HCT116 (cell line): ENCODE data around the gene PTCH2. TPM values are rescaled to one million over a fixed set of nuclear protein-coding genes. Genes with fewer than 3 reads are reported as not detected.

Source experiments
- ATAC-seq: fragments of 200-7000 bp; cut with Tn5 transposase; 2 replicates; pipeline ENCODE4 v1.9.1; 2020; ENCODE audit warnings: mild to moderate bottlenecking, moderate library complexity
- BruUV-seq: library from RNA; stranded (reverse); fragments of 400-500 nt; replicated peaks from 2 replicates; lab custom pipeline; 2021; lab: Mats Ljungman, UMichigan
- CTCF ChIA-PET: fragments of 300-600 bp; sonication (Branson Sonifier 250); formaldehyde crosslinking; loops from one replicate; lab custom pipeline; 2021; ENCODE audit warnings: antibody characterized with exemption; lab: Charles Lee
- POLR2A ChIA-PET: fragments of 300-600, 350-600 bp; sonication (Branson Sonifier 250); formaldehyde crosslinking; loops from one replicate; lab custom pipeline; 2021; ENCODE audit warnings: antibody characterized with exemption; lab: Charles Lee
- RAD21 ChIA-PET, 2 experiments: fragments of 300-600 bp; sonication (Branson Sonifier 250); formaldehyde crosslinking; loops; one replicate each; lab custom pipeline; 2023; ENCODE audit warnings: low total read pairs in 2 of 2; ENCODE audit not compliant: uncharacterized antibody in 2 of 2, unreplicated experiment in 2 of 2, low non-redundant PET in 1 of 2; lab: Charles Lee
- DNase-seq: peaks from one replicate; pipeline ENCODE4 v3.0.0-alpha.2; 2010; ENCODE audit warnings: low read depth, low spot score
- H2AFZ ChIP-seq: fragments of 200-600 bp; shearing (Covaris generic), sonication (generic); 2 replicates; pipeline ENCODE4 v1.6.1; 2017; ENCODE audit warnings: low read depth, mixed run types, mixed read lengths, antibody characterized with exemption, low read length; ENCODE audit not compliant: poor library complexity, severe bottlenecking
- H3K27ac ChIP-seq: 2 replicates; pipeline ENCODE4 v1.5.1; 2012; ENCODE audit warnings: low read depth, low read length
- H3K27me3 ChIP-seq: fragments of 200-600 bp; sonication (generic); 2 replicates; pipeline ENCODE4 v1.6.1; 2016; ENCODE audit warnings: mixed run types, low read length, mixed read lengths; ENCODE audit not compliant: insufficient read depth
- H3K36me3 ChIP-seq, 2 experiments: fragments of 200-500 bp in 1 of 2; fragments of 200-600 bp in 1 of 2; sonication (Bioruptor generic) in 1 of 2; sonication (generic) in 1 of 2; 2 replicates each; pipeline versions ENCODE4 v1.5.1 to v1.6.1; 2014 to 2016; ENCODE audit warnings: low read length in 2 of 2, inconsistent platforms in 1 of 2, mixed read lengths in 1 of 2, mixed run types in 1 of 2; ENCODE audit not compliant: insufficient read depth in 2 of 2, control insufficient read depth in 1 of 2
- H3K4me1 ChIP-seq, 2 experiments: fragments of 200-600 bp in 1 of 2; sonication (generic) in 1 of 2; 2 replicates each; pipeline versions ENCODE4 v1.5.1 to v1.6.1; 2012 to 2017; ENCODE audit warnings: low read length in 2 of 2, inconsistent platforms in 1 of 2, mild to moderate bottlenecking in 1 of 2, mixed read lengths in 1 of 2, mixed run types in 1 of 2, moderate library complexity in 1 of 2; ENCODE audit not compliant: insufficient read depth in 2 of 2, control insufficient read depth in 1 of 2
- H3K4me2 ChIP-seq: fragments of 200-600 bp; sonication (generic); 2 replicates; pipeline ENCODE4 v1.6.1; 2017; ENCODE audit warnings: mixed run types, low read length, mixed read lengths
- H3K4me3 ChIP-seq, 2 experiments: fragments of 200-600 bp in 1 of 2; sonication (generic) in 1 of 2; replicated peaks in 1 of 2; 2 replicates each; pipeline ENCODE4 v1.5.1; 2011 to 2016; ENCODE audit warnings: low read length in 2 of 2, control low read depth in 1 of 2, low read depth in 1 of 2, mild to moderate bottlenecking in 1 of 2, mixed read lengths in 1 of 2, mixed run types in 1 of 2
- H3K79me2 ChIP-seq: fragments of 200-600 bp; sonication (generic); 2 replicates; pipeline ENCODE4 v1.6.1; 2017; ENCODE audit warnings: mild to moderate bottlenecking, mixed run types, low read length, moderate library complexity, mixed read lengths; ENCODE audit not compliant: insufficient read depth
- H3K9ac ChIP-seq: fragments of 200-600 bp; sonication (generic); 2 replicates; pipeline ENCODE4 v1.6.1; 2016; ENCODE audit warnings: low read length, mixed read lengths
- H3K9me2 ChIP-seq: fragments of 200-600 bp; sonication (generic), shearing (Covaris generic); 2 replicates; pipeline ENCODE4 v1.6.1; 2017; ENCODE audit warnings: mixed run types, mild to moderate bottlenecking, moderate library complexity; ENCODE audit not compliant: insufficient read depth
- H3K9me3 ChIP-seq, 2 experiments: fragments of 200-500 bp in 1 of 2; fragments of 200-600 bp in 1 of 2; sonication (Bioruptor generic) in 1 of 2; sonication (generic) in 1 of 2; 2 replicates each; pipeline ENCODE4 v1.6.1; 2014 to 2017; ENCODE audit warnings: low read length in 2 of 2, mixed read lengths in 2 of 2, inconsistent platforms in 1 of 2, low read depth in 1 of 2, mild to moderate bottlenecking in 1 of 2, mixed run types in 1 of 2, moderate library complexity in 1 of 2; ENCODE audit not compliant: control insufficient read depth in 1 of 2, insufficient read depth in 1 of 2
- H4K20me1 ChIP-seq: fragments of 200-600 bp; sonication (generic), shearing (Covaris generic); 2 replicates; pipeline ENCODE4 v1.6.1; 2017; ENCODE audit warnings: mixed run types, mild to moderate bottlenecking, moderate library complexity; ENCODE audit not compliant: insufficient read depth
- ATF3 ChIP-seq: IDR thresholded peaks from 2 replicates; pipeline ENCODE4 v1.6.1; 2012
- CBX3 ChIP-seq: IDR thresholded peaks from 2 replicates; pipeline ENCODE4 v1.6.1; 2012; ENCODE audit warnings: low read depth
- CEBPB ChIP-seq: IDR thresholded peaks from 2 replicates; pipeline ENCODE4 v1.6.1; 2012; ENCODE audit warnings: low read depth
- CTCF ChIP-seq, 3 experiments: fragments of 200-600 bp in 1 of 3; sonication (generic) in 1 of 3; IDR thresholded peaks in 2 of 3; conservative IDR thresholded peaks in 1 of 3; 2 replicates each; pipeline ENCODE4 v1.5.1; 2012 to 2017; ENCODE audit warnings: low read depth in 2 of 3, low read length in 2 of 3, antibody characterized with exemption in 1 of 3, borderline replicate concordance in 1 of 3, control low read depth in 1 of 3, mild to moderate bottlenecking in 1 of 3, mixed read lengths in 1 of 3, mixed run types in 1 of 3, moderate library complexity in 1 of 3; ENCODE audit not compliant: insufficient read depth in 1 of 3
- EGR1 ChIP-seq: IDR thresholded peaks from 2 replicates; pipeline ENCODE4 v1.6.1; 2012; ENCODE audit warnings: low read depth
- ELF1 ChIP-seq: IDR thresholded peaks from 2 replicates; pipeline ENCODE4 v1.6.1; 2012; ENCODE audit warnings: low read depth, borderline replicate concordance
- FOSL1 ChIP-seq: IDR thresholded peaks from 2 replicates; pipeline ENCODE4 v1.6.1; 2012; ENCODE audit warnings: low read depth
- JUND ChIP-seq: IDR thresholded peaks from 2 replicates; pipeline ENCODE4 v1.6.1; 2012
- MAX ChIP-seq: IDR thresholded peaks from 2 replicates; pipeline ENCODE4 v1.6.1; 2012
- POLR2A ChIP-seq: IDR thresholded peaks from 2 replicates; pipeline ENCODE4 v1.7.0; 2011; ENCODE audit warnings: borderline replicate concordance; ENCODE audit not compliant: insufficient read depth, insufficient read length; ENCODE audit errors: extremely low read depth
- POLR2AphosphoS5 ChIP-seq: IDR thresholded peaks from 2 replicates; pipeline ENCODE4 v1.6.1; 2011; ENCODE audit warnings: mild to moderate bottlenecking, low read depth, low read length, moderate library complexity
- SIN3A ChIP-seq: IDR thresholded peaks from 2 replicates; pipeline ENCODE4 v1.6.1; 2012; ENCODE audit warnings: low read depth
- SP1 ChIP-seq: IDR thresholded peaks from 2 replicates; pipeline ENCODE4 v1.6.1; 2012; ENCODE audit warnings: low read depth
- SRF ChIP-seq: IDR thresholded peaks from 2 replicates; pipeline ENCODE4 v1.6.1; 2012; ENCODE audit warnings: low read depth
- TCF7L2 ChIP-seq: IDR thresholded peaks from 2 replicates; pipeline ENCODE4 v1.7.0; 2011; ENCODE audit warnings: borderline replicate concordance, inconsistent platforms; ENCODE audit not compliant: insufficient read depth, insufficient read length; ENCODE audit errors: extremely low read depth
- YY1 ChIP-seq: IDR thresholded peaks from 2 replicates; pipeline ENCODE4 v1.6.1; 2011; ENCODE audit warnings: low read length, low read depth, moderate library complexity, mild to moderate bottlenecking; ENCODE audit not compliant: insufficient replicate concordance; ENCODE audit errors: extremely low read depth
- ZBTB33 ChIP-seq: IDR thresholded peaks from 2 replicates; pipeline ENCODE4 v1.6.1; 2011; ENCODE audit warnings: mild to moderate bottlenecking, low read length, moderate library complexity; ENCODE audit not compliant: insufficient replicate concordance; ENCODE audit errors: extremely low read depth
- ZFX ChIP-seq: fragments of 450-650 bp; IDR thresholded peaks from 2 replicates; pipeline ENCODE4 v1.6.1; 2017
- ZNF274 ChIP-seq: fragments of 200-500 bp; sonication (Bioruptor generic); IDR thresholded peaks from 2 replicates; pipeline ENCODE4 v1.6.1; 2014; ENCODE audit warnings: mild to moderate bottlenecking, low read depth, low read length, inconsistent platforms
- intact Hi-C: fragments of 100-400 bp; cut with micrococcal nuclease; formaldehyde crosslinking; loops from 2 replicates; pipeline ENCODE4 v1.10.0; 2022
- total RNA-seq: library from RNA; stranded (reverse); gene quantifications from one replicate; pipeline ENCODE4 v1.2.1, GENCODE V29; 2021; ENCODE audit not compliant: unreplicated experiment

The PTCH2 gene
- total RNA-seq, 1 experiment from 2014 or later = 1.3 TPM

GRCh38 chr1:44803312-44804095, 39.5 kb downstream of the PTCH2 start:
- no peaks in the 10 kb centered on the region for H3K9me3 ChIP-seq
- no peak overlapping the region; the same call in 1 of the 2 replicates for H3K9ac ChIP-seq
- H2AFZ ChIP-seq = no peak overlapping the region
- TF ChIP-seq POLR2AphosphoS5 (no peak), YY1 (no peak), ZBTB33 (no peak), SIN3A (no peak), CBX3 (no peak), ATF3 (no peak), EGR1 (no peak), ELF1 (no peak), SP1 (no peak), SRF (no peak), FOSL1 (no peak), ZNF274 (no peak), CTCF (IDR thresholded peaks at IDR 0.05 in 2 of 3, conservative IDR thresholded peaks at IDR 0.05 in 1 of 3; ENCODE audit: borderline replicate concordance in 1 of 3, insufficient read depth in 1 of 3, low read depth in 2 of 3, low read length in 2 of 3) (no peak), JUND (no peak), POLR2A (no peak), CEBPB (no peak), TCF7L2 (no peak), ZFX (no peak), MAX (no peak)
- intact Hi-C loops = no loop called here
- POLR2A ChIA-PET = interaction anchor here (0.6 kb wide), 1 partner anchor 14 kb away, joined by 3 read pairs; no protein-coding TSS in a partner anchor
- peaks cover 3 to 46% of the 10 kb centered on the region in 2 experiments; a peak in 3 of 4 replicates for H3K36me3 ChIP-seq
- RAD21 ChIA-PET = no interaction called here
- peaks cover 51% of the 10 kb centered on the region for H3K79me2 ChIP-seq
- H3K27me3 ChIP-seq = no peaks in the 10 kb centered on the region
- no peak overlapping the region for H3K4me3 ChIP-seq
- no peak for ATAC-seq
- no TSS peak for BruUV-seq
- peaks cover 41 to 91% of the 10 kb centered on the region in 2 experiments for H3K4me1 ChIP-seq
- no peak for DNase-seq
- peak overlapping the region; percentile 25; the same call in 1 of the 2 replicates for H3K27ac ChIP-seq
- H3K4me2 ChIP-seq = peak overlapping the region; percentile 93
- CTCF ChIA-PET = no interaction called here
- H4K20me1 ChIP-seq = no peaks in the 10 kb centered on the region
- no peaks in the 10 kb centered on the region for H3K9me2 ChIP-seq
